Activated T-helper 1 cell treated with anti-CD3 and anti-CD28 coated beads, Interleukin-12 subunit alpha, Interleukin-12 subunit beta, Interleukin-2, Interleukin-4 antibody, amounts not matched to agents 30 ng/mL and 10 ng/mL and 1 ng/mL, durations not matched to agents 14 hours and 24 hours and 36 hours (primary cell): Measurements from ENCODE around the gene FRMD5. TPM values are rescaled to one million over a fixed set of nuclear protein-coding genes. Genes with fewer than 3 reads are reported as not detected.
"Not testable (repeated sequence)": the region's sequence is repeated elsewhere in the genome, so short reads cannot be mapped to it uniquely, and the experiment has no call there.

ENCODE experiments used
- DNase-seq: peaks from one replicate; pipeline ENCODE4 v3.0.0; 2021; ENCODE audit warnings: low spot score
- H3K27ac Mint-ChIP-seq: one replicate; pipeline ENCODE4 v1.8.0; 2021; ENCODE audit warnings: mild to moderate bottlenecking, mixed read lengths
- H3K27me3 Mint-ChIP-seq: one replicate; pipeline ENCODE4 v1.8.0; 2022; ENCODE audit warnings: mild to moderate bottlenecking, moderate library complexity, mixed read lengths; ENCODE audit not compliant: insufficient read depth
- H3K36me3 Mint-ChIP-seq: one replicate; pipeline ENCODE4 v1.8.0; 2021; ENCODE audit warnings: low read depth, mixed read lengths
- H3K4me1 Mint-ChIP-seq: one replicate; pipeline ENCODE4 v1.8.0; 2021; ENCODE audit warnings: low read depth, mixed read lengths
- H3K4me3 Mint-ChIP-seq: one replicate; pipeline ENCODE4 v1.8.0; 2021; ENCODE audit warnings: mild to moderate bottlenecking, moderate library complexity, mixed read lengths
- H3K9me3 Mint-ChIP-seq: one replicate; pipeline ENCODE4 v1.8.0; 2021; ENCODE audit warnings: mixed read lengths
- intact Hi-C: fragments of 100-400 bp; cut with micrococcal nuclease; formaldehyde crosslinking; loops from one replicate; pipeline ENCODE4 v1.15.1; 2024
- total RNA-seq: library from RNA; stranded (reverse); gene quantifications from 2 replicates; pipeline ENCODE4 v1.2.3, GENCODE V29; 2022

FRMD5 gene
- total RNA-seq, 1 donor from 2014 or later, result not detected

DNA sequence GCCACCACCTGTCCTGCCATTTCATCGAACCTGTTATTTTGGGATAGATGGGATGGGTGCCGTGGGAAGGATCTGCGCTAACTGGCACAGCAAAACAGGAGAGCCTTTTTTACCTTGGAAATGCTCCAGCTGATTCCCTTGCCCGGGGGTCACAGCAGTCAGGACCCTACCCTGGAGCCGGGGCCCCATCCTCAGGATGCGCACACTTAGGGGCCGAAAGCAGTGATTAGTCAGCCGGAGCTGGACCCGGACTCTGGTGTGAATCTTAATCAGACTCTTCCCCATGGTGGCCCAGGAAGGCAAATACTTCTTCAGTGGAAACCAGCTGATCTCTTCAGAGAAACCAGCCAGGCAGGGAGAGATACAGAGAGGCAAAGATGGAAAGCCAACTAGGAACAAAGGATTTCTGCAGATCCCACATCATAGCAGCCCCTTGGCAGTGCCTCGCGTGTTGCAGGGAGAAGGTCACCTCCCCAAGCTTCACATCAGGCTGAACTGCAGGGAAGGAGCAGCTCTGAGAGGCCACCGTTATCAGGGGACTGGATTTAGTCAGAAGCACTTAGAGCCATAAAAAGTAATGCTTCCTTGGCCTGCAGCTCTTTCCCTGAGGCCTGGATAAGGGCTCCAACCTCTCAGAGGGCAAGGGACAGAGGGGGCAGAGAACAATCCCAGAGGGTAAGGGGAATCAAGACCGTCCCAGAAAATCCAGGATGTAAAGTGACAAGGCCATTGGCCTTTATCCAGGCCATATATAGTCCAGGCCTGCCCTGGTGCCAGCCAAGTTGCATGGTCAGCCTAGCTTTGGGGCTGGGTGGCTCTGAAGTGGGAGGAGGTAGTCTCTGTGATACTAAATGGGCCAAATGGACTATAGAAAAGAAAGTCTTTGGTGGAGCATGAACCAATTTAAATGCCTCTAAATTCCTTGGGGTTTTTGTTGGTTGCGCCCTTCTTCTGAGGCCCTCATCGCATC, 315.4 kb downstream of the FRMD5 start:
- Mint-ChIP-seq H3K27ac (no peak overlapping the region), H3K4me1 (no peaks in the 10 kb centered on the region), H3K9me3 (no peaks in the 10 kb centered on the region), H3K4me3 (no peak overlapping the region), H3K27me3 (no peaks in the 10 kb centered on the region), H3K36me3 (peaks cover 26% of the 10 kb centered on the region)
- DNase-seq, result no peak
- intact Hi-C loops, result no loop called here

DNA sequence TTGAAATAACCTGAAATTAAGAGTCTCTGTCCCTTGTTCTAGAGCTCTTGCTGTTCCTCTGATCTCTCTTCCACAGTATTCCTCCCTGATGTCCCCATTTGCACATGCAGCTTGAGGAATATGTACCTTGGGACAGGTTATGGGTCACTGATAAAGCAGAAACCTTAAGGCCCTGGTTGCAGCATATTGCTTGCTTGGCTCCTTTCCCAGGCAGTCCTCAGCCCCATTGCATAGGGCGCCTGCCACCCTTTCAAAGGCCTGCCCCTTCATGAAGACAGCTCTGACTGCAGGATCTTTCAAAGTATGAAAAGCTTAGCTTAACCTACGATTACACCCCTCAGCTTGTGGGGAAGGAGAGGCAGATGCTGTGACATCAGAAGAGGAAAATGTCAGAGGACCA, 316.6 kb downstream of the FRMD5 start:
- intact Hi-C loops, result no loop called here
- Mint-ChIP-seq H3K4me3 (no peak overlapping the region), H3K27me3 (no peaks in the 10 kb centered on the region), H3K36me3 (peaks cover 23% of the 10 kb centered on the region), H3K27ac (no peak overlapping the region), H3K4me1 (no peaks in the 10 kb centered on the region), H3K9me3 (no peaks in the 10 kb centered on the region)
- no peak for DNase-seq

DNA sequence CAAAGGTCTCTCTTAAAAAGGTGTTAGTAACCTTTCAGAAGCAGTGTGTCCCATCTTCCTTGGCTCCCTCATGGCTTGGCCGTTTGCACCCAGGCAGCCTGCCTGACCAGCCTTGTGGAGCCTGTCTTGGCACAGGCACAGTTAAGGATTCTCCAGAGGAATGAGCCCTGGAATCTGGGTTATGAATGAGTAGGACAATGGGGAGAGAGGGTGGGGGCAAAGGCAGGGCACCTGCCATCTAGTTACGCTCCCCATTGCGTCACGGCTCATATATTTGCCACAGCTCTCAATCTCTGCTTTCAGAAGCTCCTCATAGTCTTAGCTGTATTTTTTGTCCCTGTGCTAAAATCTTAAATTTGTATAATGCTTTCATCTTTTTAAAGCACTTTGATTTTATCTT, 317.7 kb downstream of the FRMD5 start:
- Mint-ChIP-seq H3K4me3 (no peak overlapping the region), H3K9me3 (no peaks in the 10 kb centered on the region), H3K4me1 (no peaks in the 10 kb centered on the region), H3K36me3 (peaks cover 23% of the 10 kb centered on the region), H3K27ac (no peak overlapping the region), H3K27me3 (no peaks in the 10 kb centered on the region)
- DNase-seq, result no peak
- intact Hi-C loops, result no loop called here

DNA sequence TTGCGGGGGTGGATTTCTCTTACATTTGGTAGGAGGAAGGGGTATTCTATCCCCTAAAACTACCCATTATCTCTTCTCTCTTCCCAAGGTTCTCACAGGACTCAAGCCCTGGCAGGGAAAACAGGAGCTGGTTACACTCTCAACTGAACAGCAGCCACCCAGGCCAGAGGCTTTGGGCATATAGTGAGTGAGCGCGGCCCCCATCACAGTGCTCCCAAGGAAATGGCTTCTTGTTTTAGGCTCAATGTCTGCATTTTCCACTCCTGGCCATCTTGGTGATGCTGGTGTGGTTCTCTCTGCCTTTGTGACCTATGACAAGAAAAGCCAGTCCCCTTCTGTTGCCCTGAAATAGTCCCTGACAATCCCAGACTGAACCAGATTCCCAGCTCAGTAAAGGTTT, 318.2 kb downstream of the FRMD5 start:
- intact Hi-C loops, result no loop called here
- H3K36me3 Mint-ChIP-seq, result peaks cover 21% of the 10 kb centered on the region
- no peak overlapping the region for H3K27ac Mint-ChIP-seq
- H3K27me3 Mint-ChIP-seq, result no peaks in the 10 kb centered on the region
- no peaks in the 10 kb centered on the region for H3K4me1 Mint-ChIP-seq
- DNase-seq, result no peak
- H3K9me3 Mint-ChIP-seq, result no peaks in the 10 kb centered on the region
- no peak overlapping the region for H3K4me3 Mint-ChIP-seq

DNA sequence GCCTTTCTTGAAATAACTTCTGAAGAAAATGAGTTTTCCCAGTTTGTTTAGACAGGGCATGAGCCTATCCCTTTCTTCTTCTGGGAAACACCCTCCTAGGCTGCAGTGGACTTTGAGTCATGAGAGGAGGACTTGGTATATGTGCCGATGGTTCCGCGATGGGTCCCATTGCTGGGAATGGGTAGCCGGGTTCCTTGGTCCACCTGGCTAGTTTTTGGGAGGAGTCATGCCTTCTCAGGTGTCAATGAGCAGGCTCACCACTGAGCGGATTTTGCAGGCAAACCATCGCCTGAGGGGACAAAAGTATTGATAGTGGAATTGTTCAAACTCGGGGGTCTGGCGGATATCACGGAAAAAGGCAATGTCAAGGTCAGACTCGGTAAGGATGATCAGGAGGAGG, 321.4 kb downstream of the FRMD5 start:
- Mint-ChIP-seq H3K36me3 (peaks cover 20% of the 10 kb centered on the region), H3K4me3 (no peak overlapping the region), H3K27me3 (no peaks in the 10 kb centered on the region), H3K4me1 (no peaks in the 10 kb centered on the region), H3K9me3 (no peaks in the 10 kb centered on the region), H3K27ac (no peak overlapping the region)
- DNase-seq, result no peak
- intact Hi-C loops, result no loop called here

DNA sequence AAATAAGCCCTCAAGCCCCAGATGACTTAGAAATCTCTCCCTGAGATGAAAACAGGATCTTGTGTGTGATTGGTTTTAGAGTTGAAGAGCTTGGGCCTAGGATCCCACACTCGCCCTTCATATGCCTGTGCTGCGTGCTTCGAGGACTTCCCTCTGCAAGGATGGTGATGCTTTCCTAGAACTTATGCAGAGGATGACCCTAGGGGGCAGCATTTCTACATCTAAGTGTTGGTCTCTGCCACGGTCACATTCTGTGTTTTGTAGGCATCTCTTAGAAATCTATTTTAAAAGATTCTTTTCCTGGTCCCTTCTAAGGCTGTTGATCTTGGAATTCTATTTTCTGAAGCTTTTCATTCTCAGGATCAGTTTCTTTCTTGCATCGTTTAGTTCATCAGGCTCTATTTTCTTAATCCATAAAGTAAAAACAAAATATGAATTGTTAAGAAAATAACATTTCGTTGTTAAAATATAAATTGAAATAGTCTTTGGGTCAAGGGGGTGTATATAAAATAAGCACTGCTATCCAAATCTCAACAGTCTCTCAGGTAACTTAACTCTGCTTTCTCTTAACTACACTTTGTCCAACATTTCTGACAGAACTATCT, 322.6 kb downstream of the FRMD5 start:
- Mint-ChIP-seq H3K9me3 (no peaks in the 10 kb centered on the region), H3K36me3 (peaks cover 23% of the 10 kb centered on the region), H3K27ac (no peak overlapping the region), H3K4me3 (no peak overlapping the region), H3K4me1 (no peaks in the 10 kb centered on the region), H3K27me3 (no peaks in the 10 kb centered on the region)
- intact Hi-C loops, result loop anchor here (1.0 kb wide), 2 partner anchors 194 to 347 kb away; no protein-coding TSS in a partner anchor
- no peak for DNase-seq

DNA sequence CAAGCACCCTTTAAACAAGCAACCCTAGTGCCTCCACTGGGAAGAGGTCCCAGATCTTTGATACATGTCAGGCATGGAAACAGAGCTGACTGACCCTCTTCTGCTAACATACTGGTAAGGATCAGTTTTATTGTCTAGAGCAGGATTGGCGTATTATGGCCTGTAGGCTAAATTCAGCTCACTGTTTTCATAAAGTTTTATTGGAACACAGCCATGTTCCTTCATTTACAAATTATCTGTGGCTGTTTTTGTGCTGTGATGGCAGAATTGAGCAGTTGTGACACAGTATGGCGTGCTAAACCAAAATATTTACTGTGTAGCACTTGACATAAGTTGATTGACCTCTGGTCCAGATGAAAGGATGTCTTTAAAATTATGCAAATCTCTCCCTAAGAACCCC, 323.2 kb downstream of the FRMD5 start:
- peaks cover 25% of the 10 kb centered on the region for H3K36me3 Mint-ChIP-seq
- intact Hi-C loops, result loop anchor here (1.0 kb wide), 2 partner anchors 194 to 347 kb away; no protein-coding TSS in a partner anchor

DNA sequence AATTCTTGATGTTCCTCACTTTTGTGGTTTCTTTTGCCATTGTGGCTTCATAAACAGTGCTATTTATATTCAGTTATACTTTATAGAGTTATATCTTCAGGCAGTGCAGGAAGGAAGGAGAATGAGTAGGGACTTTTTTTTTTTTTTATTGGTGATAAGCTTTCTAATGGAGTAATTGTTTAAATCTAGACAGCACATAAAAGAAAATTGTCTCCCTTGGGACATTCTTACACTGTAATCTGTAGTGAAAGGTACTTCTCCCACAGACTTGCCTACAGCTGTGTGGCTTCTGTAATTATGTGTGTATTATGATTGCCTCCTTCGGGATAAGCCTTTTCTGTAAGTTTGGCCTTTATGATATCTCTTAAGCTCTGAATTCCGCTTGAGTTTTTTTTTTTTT, 326.7 kb downstream of the FRMD5 start:
- no peak overlapping the region for H3K27ac Mint-ChIP-seq
- no peaks in the 10 kb centered on the region for H3K4me1 Mint-ChIP-seq
- H3K27me3 Mint-ChIP-seq, result no peaks in the 10 kb centered on the region
- no peak for DNase-seq
- no peaks in the 10 kb centered on the region for H3K9me3 Mint-ChIP-seq
- intact Hi-C loops, result loop anchor here (2.0 kb wide), 1 partner anchor 20 kb away; no protein-coding TSS in a partner anchor
- H3K4me3 Mint-ChIP-seq, result no peak overlapping the region
- H3K36me3 Mint-ChIP-seq, result peaks cover 34% of the 10 kb centered on the region

More for the DNA sequence above, 323.2 kb downstream of the FRMD5 start:
- DNase-seq, result no peak
- no peaks in the 10 kb centered on the region for H3K27me3 Mint-ChIP-seq
- no peaks in the 10 kb centered on the region for H3K4me1 Mint-ChIP-seq
- H3K4me3 Mint-ChIP-seq, result no peak overlapping the region
- H3K9me3 Mint-ChIP-seq, result no peaks in the 10 kb centered on the region
- H3K27ac Mint-ChIP-seq, result no peak overlapping the region

DNA sequence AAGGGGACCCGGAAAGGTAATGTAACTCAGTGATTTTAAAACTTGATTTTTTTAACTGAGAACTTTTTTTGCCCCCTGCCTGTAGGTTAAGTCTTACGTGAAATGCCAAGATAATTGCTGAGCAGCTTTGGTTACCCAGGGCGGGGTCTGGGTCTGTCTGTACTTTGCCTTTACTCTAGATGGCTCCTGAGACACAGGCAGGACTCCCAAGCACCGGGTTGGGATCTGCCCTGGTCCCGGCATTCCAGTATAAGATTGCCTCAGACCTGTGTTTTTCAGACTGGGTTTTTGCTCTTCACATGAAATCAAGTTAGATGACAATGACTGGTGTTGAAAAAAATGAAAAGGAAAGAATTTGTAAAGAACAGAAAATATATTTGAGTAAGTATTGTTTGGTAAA, 328.0 kb downstream of the FRMD5 start:
- H3K4me3 Mint-ChIP-seq, result no peak overlapping the region
- H3K27ac Mint-ChIP-seq, result no peak overlapping the region
- no peaks in the 10 kb centered on the region for H3K9me3 Mint-ChIP-seq
- intact Hi-C loops, result no loop called here
- DNase-seq, result no peak
- H3K4me1 Mint-ChIP-seq, result no peaks in the 10 kb centered on the region
- H3K27me3 Mint-ChIP-seq, result no peaks in the 10 kb centered on the region
- peaks cover 30% of the 10 kb centered on the region for H3K36me3 Mint-ChIP-seq

DNA sequence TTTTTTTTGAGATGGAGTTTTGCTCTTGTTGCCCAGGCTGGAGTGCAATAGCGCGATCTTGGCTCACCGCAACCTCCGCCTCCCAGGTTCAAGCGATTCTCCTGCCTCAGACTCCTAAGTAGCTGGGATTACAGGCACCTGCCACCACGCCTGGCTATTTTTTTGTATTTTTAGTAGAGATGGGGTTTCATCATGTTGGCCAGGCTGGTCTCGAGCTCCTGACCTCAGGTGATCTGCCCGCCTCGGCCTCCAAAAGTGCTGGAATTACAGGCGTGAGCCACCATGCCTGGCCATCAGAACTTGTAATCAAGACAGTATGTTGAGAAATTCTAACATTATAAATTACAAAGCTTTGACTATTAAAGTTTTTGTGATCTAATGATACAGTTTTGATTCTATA, 328.4 kb downstream of the FRMD5 start:
- H3K36me3 Mint-ChIP-seq, result peaks cover 30% of the 10 kb centered on the region
- H3K9me3 Mint-ChIP-seq, intact Hi-C loops, DNase-seq, H3K27ac Mint-ChIP-seq, H3K4me1 Mint-ChIP-seq, H3K4me3 Mint-ChIP-seq, H3K27me3 Mint-ChIP-seq: not testable (repeated sequence)

DNA sequence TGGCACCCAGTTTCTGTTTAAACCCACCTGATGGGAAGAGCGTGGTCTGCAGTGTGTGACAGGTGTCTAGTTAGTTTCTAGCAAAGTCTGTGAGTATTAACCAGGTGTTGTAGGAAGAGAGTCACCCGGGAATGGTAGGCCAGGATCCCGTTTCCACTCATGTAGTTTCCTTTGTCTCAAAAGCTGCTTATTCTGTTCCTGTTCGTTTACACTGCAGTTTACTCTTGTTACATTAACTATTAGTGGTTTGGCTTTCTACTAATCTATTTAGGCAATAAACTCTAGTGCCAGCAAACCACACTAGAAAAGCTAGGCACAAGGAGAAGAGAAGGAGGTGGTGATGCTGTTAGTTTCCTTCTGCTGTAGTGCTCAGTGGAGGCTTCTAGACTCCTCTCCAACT, 335.5 kb downstream of the FRMD5 start:
- Mint-ChIP-seq H3K4me1 (peaks cover 12% of the 10 kb centered on the region), H3K4me3 (no peak overlapping the region), H3K36me3 (peaks cover 35% of the 10 kb centered on the region), H3K27ac (no peak overlapping the region), H3K27me3 (no peaks in the 10 kb centered on the region), H3K9me3 (no peaks in the 10 kb centered on the region)
- no peak for DNase-seq
- intact Hi-C loops, result no loop called here

DNA sequence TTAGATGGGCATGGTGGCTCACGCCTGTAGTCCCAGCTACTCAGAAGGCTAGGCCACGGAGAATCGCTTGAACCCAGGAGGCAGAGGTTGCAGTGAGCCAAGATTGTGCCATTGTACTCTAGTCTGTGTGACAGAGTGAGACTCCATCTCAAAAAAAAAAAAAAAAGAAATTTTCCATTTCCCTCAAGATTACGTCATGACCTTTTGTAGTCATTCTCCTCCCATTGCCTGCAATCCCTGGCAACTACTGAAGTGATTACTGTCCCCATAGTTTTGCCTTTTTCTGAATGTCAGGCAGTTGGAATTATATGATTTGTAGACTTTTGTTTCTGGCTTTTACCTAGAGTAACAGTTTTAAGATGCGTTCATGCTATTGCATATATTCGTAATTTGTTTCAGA, 340.3 kb downstream of the FRMD5 start:
- Mint-ChIP-seq H3K27ac (no peak overlapping the region), H3K9me3 (no peaks in the 10 kb centered on the region), H3K4me3 (no peak overlapping the region), H3K27me3 (no peaks in the 10 kb centered on the region), H3K4me1 (peaks cover 12% of the 10 kb centered on the region), H3K36me3 (peaks cover 46% of the 10 kb centered on the region)
- no peak for DNase-seq
- intact Hi-C loops, result no loop called here

DNA sequence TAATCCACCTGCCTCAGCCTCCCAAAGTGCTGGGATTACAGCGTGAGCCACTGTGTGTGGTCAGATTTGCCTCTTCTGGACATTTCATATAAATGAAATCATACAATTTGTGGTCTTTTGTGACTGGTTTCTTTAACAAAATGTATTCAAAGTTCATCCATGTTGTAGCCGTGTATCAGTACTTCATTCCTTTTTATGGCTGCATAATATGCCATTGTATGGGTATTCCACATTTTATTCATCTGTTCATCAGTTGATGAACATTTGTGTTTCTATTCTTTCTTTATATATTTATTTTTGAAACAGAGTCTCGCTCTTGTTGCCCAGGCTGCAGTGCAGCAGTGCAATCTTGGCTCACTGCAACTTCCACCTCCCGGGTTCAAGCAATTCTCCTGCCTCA, 342.5 kb downstream of the FRMD5 start:
- DNase-seq, result no peak
- no peak overlapping the region for H3K27ac Mint-ChIP-seq
- H3K27me3 Mint-ChIP-seq, result no peaks in the 10 kb centered on the region
- intact Hi-C loops, result no loop called here
- no peaks in the 10 kb centered on the region for H3K9me3 Mint-ChIP-seq
- peaks cover 12% of the 10 kb centered on the region for H3K4me1 Mint-ChIP-seq
- H3K36me3 Mint-ChIP-seq, result peaks cover 40% of the 10 kb centered on the region
- no peak overlapping the region for H3K4me3 Mint-ChIP-seq
